Hepatocyte (in vitro differentiated cells): ENCODE measurements around the gene RAB38.

Source experiments
- CTCF ChIP-seq: fragments of 200-600 bp; sonication (generic); IDR thresholded peaks from 2 replicates; pipeline ENCODE4 v1.5.1; 2016; ENCODE audit warnings: antibody characterized with exemption, mild to moderate bottlenecking; ENCODE audit not compliant: poor library complexity
- EZH2 ChIP-seq: fragments of 200-600 bp; sonication (generic); IDR thresholded peaks from 2 replicates; pipeline ENCODE4 v1.6.1; 2016; ENCODE audit warnings: antibody characterized with exemption, mild to moderate bottlenecking, borderline replicate concordance

- TF ChIP-seq CTCF (no peak), EZH2 (no peak)
Measured at GRCh38 chr11:88066090-88066489, 109.2 kb downstream of the RAB38 start.
